Chondrocyte (in vitro differentiated cells): ENCODE data around the gene PCSK2. TPM values are rescaled to one million over a fixed set of nuclear protein-coding genes. Genes with fewer than 3 reads are reported as not detected.

ENCODE experiments used
- DNase-seq: peaks from one replicate; pipeline ENCODE4 v3.0.0; 2021; ENCODE audit warnings: mixed read lengths, low spot score
- H3K27ac Mint-ChIP-seq: one replicate; pipeline ENCODE4 v1.8.0; 2021; ENCODE audit warnings: mild to moderate bottlenecking, moderate library complexity, mixed read lengths; ENCODE audit not compliant: unreplicated experiment
- H3K27me3 Mint-ChIP-seq: 2 replicates; pipeline ENCODE4 v1.8.0; 2021; ENCODE audit warnings: low read depth, mixed read lengths
- H3K36me3 Mint-ChIP-seq: 2 replicates; pipeline ENCODE4 v1.8.0; 2021; ENCODE audit warnings: low read depth, mixed read lengths
- H3K4me1 Mint-ChIP-seq: 2 replicates; pipeline ENCODE4 v1.8.0; 2021; ENCODE audit warnings: low read depth, mild to moderate bottlenecking, mixed read lengths
- H3K4me3 Mint-ChIP-seq: one replicate; pipeline ENCODE4 v1.8.0; 2021; ENCODE audit warnings: mild to moderate bottlenecking, moderate library complexity, mixed read lengths; ENCODE audit not compliant: unreplicated experiment
- H3K9me3 Mint-ChIP-seq: 2 replicates; pipeline ENCODE4 v1.8.0; 2021; ENCODE audit warnings: low read depth, mixed read lengths
- total RNA-seq: library from RNA; stranded (reverse); gene quantifications from 3 replicates; pipeline ENCODE4 v1.2.1, GENCODE V29; 2021
- TF ChIP-seq, protein P1 (sequence below): fragments of 200-600 bp; sonication (generic); IDR thresholded peaks from 2 replicates; pipeline ENCODE4 v1.5.0; 2021; ENCODE audit warnings: antibody characterized with exemption, mild to moderate bottlenecking, moderate library complexity

PCSK2 gene
- total RNA-seq, 1 donor from 2014 or later, result not detected

- Mint-ChIP-seq H3K9me3 (no peaks in the 10 kb centered on the region), H3K36me3 (no peaks in the 10 kb centered on the region), H3K4me3 (no peak overlapping the region), H3K27ac (no peak overlapping the region), H3K27me3 (peaks cover 5% of the 10 kb centered on the region), H3K4me1 (no peaks in the 10 kb centered on the region)
- TF ChIP-seq, protein P1, sequence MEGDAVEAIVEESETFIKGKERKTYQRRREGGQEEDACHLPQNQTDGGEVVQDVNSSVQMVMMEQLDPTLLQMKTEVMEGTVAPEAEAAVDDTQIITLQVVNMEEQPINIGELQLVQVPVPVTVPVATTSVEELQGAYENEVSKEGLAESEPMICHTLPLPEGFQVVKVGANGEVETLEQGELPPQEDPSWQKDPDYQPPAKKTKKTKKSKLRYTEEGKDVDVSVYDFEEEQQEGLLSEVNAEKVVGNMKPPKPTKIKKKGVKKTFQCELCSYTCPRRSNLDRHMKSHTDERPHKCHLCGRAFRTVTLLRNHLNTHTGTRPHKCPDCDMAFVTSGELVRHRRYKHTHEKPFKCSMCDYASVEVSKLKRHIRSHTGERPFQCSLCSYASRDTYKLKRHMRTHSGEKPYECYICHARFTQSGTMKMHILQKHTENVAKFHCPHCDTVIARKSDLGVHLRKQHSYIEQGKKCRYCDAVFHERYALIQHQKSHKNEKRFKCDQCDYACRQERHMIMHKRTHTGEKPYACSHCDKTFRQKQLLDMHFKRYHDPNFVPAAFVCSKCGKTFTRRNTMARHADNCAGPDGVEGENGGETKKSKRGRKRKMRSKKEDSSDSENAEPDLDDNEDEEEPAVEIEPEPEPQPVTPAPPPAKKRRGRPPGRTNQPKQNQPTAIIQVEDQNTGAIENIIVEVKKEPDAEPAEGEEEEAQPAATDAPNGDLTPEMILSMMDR, result no peak
- no peak for DNase-seq
Observed at GRCh38 chr20:17394411-17394810, 167.6 kb downstream of the PCSK2 start.

GRCh38 chr20:17395729-17396128, 168.9 kb downstream of the PCSK2 start:
- peaks cover 6% of the 10 kb centered on the region for H3K27me3 Mint-ChIP-seq
- no peaks in the 10 kb centered on the region for H3K36me3 Mint-ChIP-seq
- H3K4me3 Mint-ChIP-seq, result no peak overlapping the region
- TF ChIP-seq, protein P1, result no peak
- no peak overlapping the region for H3K27ac Mint-ChIP-seq
- DNase-seq, result no peak
- no peaks in the 10 kb centered on the region for H3K4me1 Mint-ChIP-seq
- no peaks in the 10 kb centered on the region for H3K9me3 Mint-ChIP-seq

DNA sequence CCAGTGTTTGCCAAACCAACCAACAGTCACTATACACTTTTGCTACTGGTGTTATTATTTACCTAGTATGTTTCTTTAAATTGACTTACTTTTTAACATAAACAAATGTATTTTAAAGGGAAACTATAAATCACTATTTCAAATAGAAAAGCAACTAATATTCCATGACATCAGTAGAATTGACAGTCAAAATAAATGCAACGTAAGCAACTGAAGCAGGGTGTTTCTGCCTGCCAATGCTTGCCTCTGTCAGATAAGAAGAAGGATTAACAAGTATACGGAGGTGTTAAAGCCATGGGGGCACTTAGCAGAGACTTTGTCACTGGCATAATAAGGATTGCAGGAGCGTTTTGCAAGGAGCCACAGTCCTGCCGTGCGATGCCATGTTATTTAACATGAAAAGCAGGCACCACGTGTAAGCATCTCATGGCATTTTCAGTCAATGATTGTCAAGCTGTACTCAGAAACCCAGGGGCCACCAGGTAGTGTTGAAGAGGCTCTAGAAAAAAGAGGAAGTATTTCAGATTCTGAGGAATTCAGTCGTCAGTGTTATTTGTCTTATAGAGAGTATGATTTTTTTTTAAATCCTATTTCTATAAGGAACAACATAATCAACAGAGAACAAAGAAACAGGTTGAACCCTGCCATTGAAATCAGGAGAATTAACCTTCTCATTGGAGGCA, 172.6 kb downstream of the PCSK2 start:
- H3K27ac Mint-ChIP-seq, result no peak overlapping the region
- TF ChIP-seq, protein P1, result no peak

GRCh38 chr20:17403461-17403860, 176.6 kb downstream of the PCSK2 start:
- Mint-ChIP-seq H3K4me3 (no peak overlapping the region), H3K36me3 (no peaks in the 10 kb centered on the region), H3K9me3 (no peaks in the 10 kb centered on the region), H3K4me1 (no peaks in the 10 kb centered on the region), H3K27ac (no peak overlapping the region), H3K27me3 (peaks cover 25% of the 10 kb centered on the region)
- no peak for DNase-seq
- TF ChIP-seq, protein P1, result no peak

More for the DNA sequence above, 172.6 kb downstream of the PCSK2 start:
- no peaks in the 10 kb centered on the region for H3K9me3 Mint-ChIP-seq
- no peak for DNase-seq
- no peaks in the 10 kb centered on the region for H3K4me1 Mint-ChIP-seq
- peaks cover 15% of the 10 kb centered on the region for H3K27me3 Mint-ChIP-seq
- no peaks in the 10 kb centered on the region for H3K36me3 Mint-ChIP-seq
- H3K4me3 Mint-ChIP-seq, result no peak overlapping the region

DNA sequence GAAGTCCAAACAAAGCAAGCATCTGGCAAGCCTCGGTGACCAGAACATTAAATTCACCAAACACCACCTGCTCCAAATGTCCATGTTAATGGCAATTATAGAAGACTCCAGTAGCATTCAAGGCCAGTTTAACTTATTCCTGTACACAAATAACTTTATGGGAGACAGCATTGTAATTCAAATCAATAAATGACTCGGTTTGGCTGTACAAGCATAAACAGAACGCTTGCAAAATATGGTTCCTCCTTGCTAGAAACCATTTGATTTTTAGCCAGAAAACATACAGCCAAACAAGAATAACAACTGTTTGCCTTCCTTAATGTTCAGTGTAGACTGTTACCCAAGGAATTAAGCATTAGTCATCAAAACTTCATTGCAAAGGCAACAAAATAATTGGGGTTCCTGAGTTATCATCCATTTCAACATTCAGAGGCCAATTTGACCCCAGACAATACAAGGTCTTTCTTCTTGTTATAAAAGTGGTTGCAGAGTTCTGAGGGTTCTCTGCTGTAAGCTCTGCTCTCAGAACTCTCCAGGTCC, 179.3 kb downstream of the PCSK2 start:
- Mint-ChIP-seq H3K36me3 (no peaks in the 10 kb centered on the region), H3K4me1 (no peaks in the 10 kb centered on the region), H3K27me3 (peaks cover 26% of the 10 kb centered on the region), H3K27ac (no peak overlapping the region), H3K4me3 (no peak overlapping the region), H3K9me3 (no peaks in the 10 kb centered on the region)
- TF ChIP-seq, protein P1, result no peak
- DNase-seq, result no peak
